HG03432 (cell line): Measurements from ENCODE around the gene SERP2.

Experiments
- ATAC-seq: cut with Tn5 transposase; IDR thresholded peaks from one replicate; pipeline ENCODE4 v1.9.1; 2021; ENCODE audit warnings: mild to moderate bottlenecking, moderate library complexity; ENCODE audit not compliant: unreplicated experiment

The SERP2 gene

GRCh38 chr13:44432650-44433049, 59.0 kb downstream of the SERP2 start:
- ATAC-seq, result no peak

DNA sequence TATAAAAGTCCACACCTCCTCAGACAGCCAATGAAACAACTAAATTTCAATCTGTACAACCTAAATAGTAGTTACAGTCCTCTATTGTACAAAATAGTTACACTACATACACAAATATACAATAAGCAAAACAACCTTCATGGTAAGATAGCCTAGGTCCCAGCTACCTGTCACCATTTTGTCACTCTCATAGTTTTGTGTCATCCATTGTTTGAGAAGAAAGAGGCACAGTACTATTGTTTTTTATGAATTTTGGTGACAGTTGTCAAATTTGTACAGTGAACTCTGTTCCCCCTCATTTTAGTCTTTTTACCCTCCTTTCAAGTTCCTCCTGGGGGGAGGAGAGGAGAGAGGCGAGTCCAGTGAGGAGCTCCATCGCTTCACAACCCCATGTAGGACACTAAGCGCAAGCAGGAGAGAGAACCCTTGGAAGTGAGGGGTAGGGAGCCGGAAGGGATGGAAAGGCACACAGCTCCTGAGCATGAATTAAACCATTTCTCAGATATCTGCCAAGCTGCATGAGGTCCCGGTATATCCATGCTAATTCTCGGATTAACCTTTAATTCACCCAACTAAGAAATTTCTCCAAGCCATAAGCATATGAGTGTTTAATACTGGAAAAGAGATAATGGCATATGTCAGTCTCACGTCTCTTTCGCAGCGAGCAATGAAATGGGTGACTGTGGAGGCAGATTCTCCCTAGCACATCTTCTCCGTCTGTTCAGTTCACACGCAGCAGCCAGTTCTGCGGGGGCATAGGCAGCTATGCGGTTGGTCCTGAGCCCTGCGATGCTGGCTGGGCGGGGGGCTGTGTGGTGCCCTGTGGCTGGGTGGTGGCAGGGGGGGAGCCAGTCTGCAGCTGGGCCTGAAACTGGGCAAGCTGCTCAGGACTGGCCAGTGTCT, 60.5 kb downstream of the SERP2 start:
- no peak for ATAC-seq

- ATAC-seq, result no peak
Measured at GRCh38 chr13:44434766-44435141, 61.1 kb downstream of the SERP2 start.

GRCh38 chr13:44435142-44435918, 61.7 kb downstream of the SERP2 start:
- peak; percentile 82 for ATAC-seq

GRCh38 chr13:44435919-44436510, 62.4 kb downstream of the SERP2 start:
- no peak for ATAC-seq

- no peak for ATAC-seq
Measured at GRCh38 chr13:44436589-44437337, 63.1 kb downstream of the SERP2 start.

DNA sequence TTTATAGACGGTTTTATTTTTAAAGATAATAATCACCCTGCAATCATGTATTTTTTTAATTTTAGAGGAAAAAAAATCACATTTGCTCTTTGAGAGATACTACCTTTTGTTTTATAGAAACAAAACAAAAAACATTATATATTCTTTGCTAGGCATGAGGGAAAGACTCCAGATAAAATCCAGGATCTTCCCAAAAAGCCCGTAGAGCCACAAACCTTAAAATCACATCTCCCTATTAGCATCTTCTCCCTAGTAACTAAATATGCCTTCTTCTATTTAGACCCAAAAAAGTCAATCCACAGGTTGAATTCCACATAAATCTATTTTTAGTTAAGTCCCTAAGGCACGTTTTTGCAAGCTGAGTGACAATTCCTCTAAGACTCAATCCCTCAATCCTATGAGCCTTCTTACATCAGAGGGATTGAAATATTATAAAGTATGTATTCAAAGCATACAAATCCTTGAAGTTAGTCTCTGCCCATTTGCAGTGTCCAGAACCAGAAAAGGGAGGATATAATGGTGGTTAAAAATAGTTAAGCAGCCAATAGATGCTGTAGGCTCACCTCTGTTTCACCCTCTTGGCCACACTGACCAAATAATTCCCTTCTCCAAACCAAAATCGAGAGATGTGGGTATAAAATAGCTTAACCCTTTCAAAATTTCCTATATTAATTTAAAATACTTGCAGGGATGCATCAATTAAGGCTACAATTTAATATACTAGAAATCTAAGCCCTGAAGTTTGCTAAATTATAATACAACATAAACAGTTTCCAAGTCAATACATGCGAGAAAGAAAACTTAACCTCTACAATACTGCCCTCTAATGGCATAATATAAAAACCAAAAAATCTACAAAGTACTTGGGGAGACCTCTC, 64.0 kb downstream of the SERP2 start:
- ATAC-seq, result no peak

DNA sequence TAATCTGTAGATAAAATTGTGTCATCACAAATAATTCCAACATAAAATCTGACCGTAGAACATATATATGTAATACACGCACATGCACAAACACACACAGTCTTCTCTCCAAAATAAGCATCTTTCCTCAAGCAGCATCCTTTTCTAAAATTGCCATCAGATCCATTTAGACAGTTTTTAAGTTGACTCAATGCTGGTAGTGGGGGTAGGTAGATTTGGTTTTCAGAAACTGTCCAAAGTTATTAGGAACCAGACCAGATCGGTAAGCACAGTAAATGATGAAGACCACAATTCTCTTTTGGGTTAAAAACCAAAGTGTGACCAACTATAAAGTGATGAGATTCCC, 64.6 kb downstream of the SERP2 start:
- no peak for ATAC-seq

DNA sequence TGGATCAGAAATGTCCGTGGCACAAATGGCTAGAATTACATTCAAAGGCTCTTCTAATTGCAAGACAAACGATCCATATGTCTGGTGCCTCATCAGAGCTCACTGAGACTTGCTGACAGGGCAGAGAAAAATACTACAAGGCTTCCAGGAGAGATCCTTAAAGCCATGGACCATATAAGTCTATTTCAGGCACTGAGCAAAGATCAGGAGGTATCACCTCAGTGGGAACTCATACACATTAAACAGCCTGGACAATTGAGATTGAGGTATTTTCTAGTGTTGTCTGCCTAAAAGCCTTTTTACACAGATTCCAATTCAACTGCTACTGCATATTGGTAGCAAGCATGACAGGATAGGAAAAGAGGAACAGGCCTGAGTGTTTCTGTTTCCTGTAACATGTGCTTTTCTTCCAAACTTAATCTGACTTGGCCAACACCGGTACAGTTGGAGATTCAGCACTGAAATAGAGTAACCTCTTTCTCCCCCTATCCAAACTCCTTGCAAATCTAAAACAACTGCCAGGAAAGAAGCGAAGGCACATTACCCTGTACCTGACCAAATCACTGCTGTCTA, 65.9 kb downstream of the SERP2 start:
- no peak for ATAC-seq

GRCh38 chr13:44440046-44440608, 66.5 kb downstream of the SERP2 start:
- no peak for ATAC-seq
